ENCODE data around the gene API5.
A peak's percentile ranks its signal among the peaks of the same experiment; 100 is the strongest.

Gene API5

DNA sequence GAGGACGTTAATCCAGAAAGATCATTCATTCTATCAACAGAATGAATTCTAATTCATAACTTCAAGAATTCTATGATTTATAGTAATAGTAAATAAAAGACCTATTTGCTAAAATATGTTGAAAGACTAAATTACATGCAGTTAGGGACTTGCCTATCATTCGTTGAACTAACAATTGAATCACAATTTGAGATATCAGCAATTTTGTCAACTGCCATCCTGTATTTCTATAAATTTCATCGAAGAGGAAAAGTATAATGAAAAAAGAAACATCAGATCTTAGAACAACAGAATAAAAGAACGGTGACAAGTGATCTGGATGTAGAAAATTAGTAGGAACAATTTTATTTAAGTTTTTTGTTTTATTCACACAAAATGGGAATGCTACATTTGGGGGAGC lies 42.5 kb downstream of the API5 start:
- H3K36me3 Mint-ChIP-seq (ENCODE audit: low read depth), result peaks cover 8% of the 10 kb centered on the region
- H3K27ac Mint-ChIP-seq, result no peak overlapping the region
- H3K27me3 Mint-ChIP-seq (ENCODE audit: low read depth), result peaks cover 3% of the 10 kb centered on the region
- H3K9me3 Mint-ChIP-seq, result peaks cover 8% of the 10 kb centered on the region
- H3K4me3 Mint-ChIP-seq, result no peak overlapping the region
- H3K4me1 Mint-ChIP-seq, result peaks cover 16% of the 10 kb centered on the region
- TF ChIP-seq, protein P1, sequence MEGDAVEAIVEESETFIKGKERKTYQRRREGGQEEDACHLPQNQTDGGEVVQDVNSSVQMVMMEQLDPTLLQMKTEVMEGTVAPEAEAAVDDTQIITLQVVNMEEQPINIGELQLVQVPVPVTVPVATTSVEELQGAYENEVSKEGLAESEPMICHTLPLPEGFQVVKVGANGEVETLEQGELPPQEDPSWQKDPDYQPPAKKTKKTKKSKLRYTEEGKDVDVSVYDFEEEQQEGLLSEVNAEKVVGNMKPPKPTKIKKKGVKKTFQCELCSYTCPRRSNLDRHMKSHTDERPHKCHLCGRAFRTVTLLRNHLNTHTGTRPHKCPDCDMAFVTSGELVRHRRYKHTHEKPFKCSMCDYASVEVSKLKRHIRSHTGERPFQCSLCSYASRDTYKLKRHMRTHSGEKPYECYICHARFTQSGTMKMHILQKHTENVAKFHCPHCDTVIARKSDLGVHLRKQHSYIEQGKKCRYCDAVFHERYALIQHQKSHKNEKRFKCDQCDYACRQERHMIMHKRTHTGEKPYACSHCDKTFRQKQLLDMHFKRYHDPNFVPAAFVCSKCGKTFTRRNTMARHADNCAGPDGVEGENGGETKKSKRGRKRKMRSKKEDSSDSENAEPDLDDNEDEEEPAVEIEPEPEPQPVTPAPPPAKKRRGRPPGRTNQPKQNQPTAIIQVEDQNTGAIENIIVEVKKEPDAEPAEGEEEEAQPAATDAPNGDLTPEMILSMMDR (IDR thresholded peaks at IDR 0.05; ENCODE audit: unreplicated experiment in 3 of 3), result no peak

DNA sequence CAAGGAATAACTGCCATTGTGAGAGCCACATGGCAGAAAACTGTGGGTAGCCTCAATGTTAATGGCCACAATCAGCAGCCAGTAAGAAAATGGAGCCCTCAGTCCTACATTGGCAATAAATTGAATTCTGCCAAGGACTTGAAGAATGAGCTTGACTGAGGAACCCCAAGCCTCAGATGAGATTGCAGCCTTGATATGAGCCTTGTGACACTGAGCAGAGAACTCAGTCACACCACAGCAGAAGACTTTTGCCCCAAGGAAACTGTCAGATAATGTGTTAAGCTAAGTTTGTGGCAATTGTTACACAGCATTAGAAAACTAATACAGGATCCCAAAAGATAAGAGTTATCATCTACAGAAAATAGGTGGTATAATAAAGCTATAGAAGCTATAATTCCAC lies 44.5 kb downstream of the API5 start:
- peaks cover 3% of the 10 kb centered on the region for H3K27me3 Mint-ChIP-seq (ENCODE audit: low read depth)
- H3K4me1 Mint-ChIP-seq, result peaks cover 36% of the 10 kb centered on the region
- H3K9me3 Mint-ChIP-seq, result peaks cover 8% of the 10 kb centered on the region
- peak overlapping the region in 2 of 3 experiments; percentile 38 to 76 for H3K4me3 Mint-ChIP-seq
- TF ChIP-seq, protein P1 (IDR thresholded peaks at IDR 0.05; ENCODE audit: unreplicated experiment in 3 of 3), result no peak
- H3K36me3 Mint-ChIP-seq (ENCODE audit: low read depth), result peaks cover 8% of the 10 kb centered on the region
- no peak overlapping the region for H3K27ac Mint-ChIP-seq

DNA sequence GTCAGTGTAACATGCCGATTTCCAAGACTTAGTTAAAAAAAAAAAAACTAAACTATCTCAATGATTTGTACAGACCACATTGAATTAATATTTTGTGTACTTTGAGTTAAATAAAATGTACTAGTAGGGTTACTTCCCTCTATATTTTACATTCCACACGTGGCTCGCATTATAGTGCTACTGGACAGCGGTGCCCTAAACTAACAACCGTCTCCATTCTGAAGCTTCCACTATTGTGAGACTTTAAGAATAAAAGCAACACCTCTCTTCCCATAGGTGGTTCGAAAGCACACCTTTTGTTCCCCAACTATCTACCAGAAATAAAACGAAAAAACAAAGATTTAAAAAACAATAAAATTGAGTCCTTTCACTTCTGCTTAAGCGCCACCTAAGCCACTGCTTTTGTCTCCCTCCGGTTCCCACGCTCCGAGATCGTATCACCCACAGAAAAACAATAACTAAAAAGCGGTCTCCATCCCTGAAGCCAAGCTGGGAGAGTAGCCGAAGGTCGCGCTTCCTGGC lies 46.5 kb downstream of the API5 start:
- no peaks in the 10 kb centered on the region for H3K9me3 Mint-ChIP-seq
- peaks cover 45% of the 10 kb centered on the region for H3K4me1 Mint-ChIP-seq
- no peaks in the 10 kb centered on the region for H3K27me3 Mint-ChIP-seq (ENCODE audit: low read depth)
- H3K27ac Mint-ChIP-seq, result peak overlapping the region; percentile 90 to 97 (median 94)
- TF ChIP-seq, protein P1 (IDR thresholded peaks at IDR 0.05; ENCODE audit: unreplicated experiment in 3 of 3), result no peak
- H3K36me3 Mint-ChIP-seq (ENCODE audit: low read depth), result no peaks in the 10 kb centered on the region
- H3K4me3 Mint-ChIP-seq, result peak overlapping the region; percentile 95 to 100 (median 99)

DNA sequence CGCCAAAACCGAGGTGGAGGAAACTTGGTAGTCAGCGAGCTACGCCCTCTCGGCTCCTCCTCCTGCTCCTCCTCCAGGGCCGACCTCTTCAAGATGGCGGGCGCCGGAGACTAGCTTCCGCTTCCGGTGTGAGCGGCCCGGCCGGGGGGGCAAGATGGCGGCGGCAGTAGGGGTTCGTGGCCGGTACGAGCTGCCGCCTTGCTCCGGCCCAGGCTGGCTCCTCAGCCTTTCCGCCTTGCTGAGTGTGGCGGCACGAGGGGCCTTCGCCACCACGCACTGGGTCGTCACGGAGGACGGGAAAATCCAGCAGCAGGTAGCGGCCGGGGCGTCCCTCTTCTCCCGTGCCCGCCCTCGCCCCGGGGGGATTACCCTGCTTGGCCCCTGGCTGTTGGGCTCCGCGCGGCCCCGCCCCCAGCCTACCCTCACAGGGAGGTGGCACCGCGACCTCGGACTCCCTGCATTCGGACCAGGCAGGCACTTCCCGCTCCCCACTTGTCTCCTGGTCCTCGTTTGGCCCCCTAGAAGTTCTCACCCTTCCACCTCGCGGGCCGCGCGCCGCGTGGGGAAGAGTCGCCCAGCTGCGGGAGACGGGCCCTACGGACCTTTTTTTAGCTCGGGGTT lies 47.1 kb downstream of the API5 start, which contains the start of gene TTC17:
TSS of gene TTC17 (plus strand) at position 120 of the 621 bp plus-strand sequence. CDS start at position 155, 35 bp downstream.
- peaks cover 50% of the 10 kb centered on the region for H3K4me1 Mint-ChIP-seq
- H3K4me3 Mint-ChIP-seq, result peak within 1 kb of the TSS; percentile 95 to 100 (median 99)
- no peaks in the 10 kb centered on the region for H3K9me3 Mint-ChIP-seq
- H3K36me3 Mint-ChIP-seq (ENCODE audit: low read depth), result peaks cover 5% of the 10 kb centered on the region
- TF ChIP-seq, protein P1 (IDR thresholded peaks at IDR 0.05; ENCODE audit: unreplicated experiment in 3 of 3), result no peak
- H3K27me3 Mint-ChIP-seq (ENCODE audit: low read depth), result no peaks in the 10 kb centered on the region
- H3K27ac Mint-ChIP-seq, result peak within 1 kb of the TSS; percentile 90 to 97 (median 94)

DNA sequence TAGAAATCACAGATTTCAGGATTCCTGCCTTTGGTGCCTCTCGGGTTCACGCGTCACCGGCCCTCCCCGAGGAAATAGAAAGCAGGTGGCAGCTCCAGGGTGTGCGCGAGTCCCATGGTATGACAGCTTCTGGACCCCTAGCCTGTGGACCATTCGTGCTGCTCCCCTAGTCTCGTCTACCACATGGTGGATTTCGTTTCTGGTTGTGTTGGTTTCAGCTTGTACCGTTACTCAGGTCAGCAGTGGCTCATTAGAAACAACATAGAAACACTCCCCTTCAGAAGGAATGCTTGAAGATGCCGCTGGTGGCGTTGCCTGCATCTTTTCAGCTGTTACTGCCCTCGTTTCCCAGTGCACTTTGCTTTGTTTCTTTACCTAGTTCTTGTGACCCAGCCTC lies 47.6 kb downstream of the API5 start:
- no peaks in the 10 kb centered on the region for H3K27me3 Mint-ChIP-seq (ENCODE audit: low read depth)
- peak overlapping the region; percentile 95 to 100 (median 99) for H3K4me3 Mint-ChIP-seq
- H3K4me1 Mint-ChIP-seq, result peaks cover 50% of the 10 kb centered on the region
- no peaks in the 10 kb centered on the region for H3K9me3 Mint-ChIP-seq
- TF ChIP-seq, protein P1 (IDR thresholded peaks at IDR 0.05; ENCODE audit: unreplicated experiment in 3 of 3), result no peak
- H3K36me3 Mint-ChIP-seq (ENCODE audit: low read depth), result peaks cover 8% of the 10 kb centered on the region
- H3K27ac Mint-ChIP-seq, result peak overlapping the region; percentile 90 to 97 (median 94)
